ENCODE measurements around the gene TCAIM. TPM values are rescaled to one million over a fixed set of nuclear protein-coding genes. Genes with fewer than 3 reads are reported as not detected.
A peak's percentile ranks its signal among the peaks of the same experiment; 100 is the strongest.

The TCAIM gene
- 8.5 and 42.5 TPM in 2 replicates for total RNA-seq (2014; rRNA removed; shearing (Covaris generic); ENCODE audit: low replicate concordance)

GRCh38 chr3:44338010-44338827, at the start of gene TCAIM:
TCAIM (plus strand) TSS chr3:44338766; CDS start chr3:44354783, 16,017 bp downstream.
- H3K4me1 ChIP-seq (ENCODE audit: low read length) = peaks cover 39% of the 10 kb centered on the region
- peak within 1 kb of the TSS; percentile 87 for H3K27ac ChIP-seq (ENCODE audit: low read length)
- no peaks in the 10 kb centered on the region for H3K9me3 ChIP-seq (ENCODE audit: low read length)
- no peaks in the 10 kb centered on the region for H3K9me2 ChIP-seq (replicated peaks; ENCODE audit: insufficient read depth, low read length)
- peak within 1 kb of the TSS; percentile 93 for H2AFZ ChIP-seq (ENCODE audit: low read length)
- H3K4me2 ChIP-seq (ENCODE audit: low read depth, low read length, poor library complexity, severe bottlenecking) = peak within 1 kb of the TSS; percentile 99
- H3K4me3 ChIP-seq (ENCODE audit: low read length) = peak within 1 kb of the TSS; percentile 86
- peak; percentile 99 for DNase-seq
- no peaks in the 10 kb centered on the region for H3K36me3 ChIP-seq (ENCODE audit: insufficient read depth, low read length)
- H3K9ac ChIP-seq (ENCODE audit: low read length) = peak within 1 kb of the TSS; percentile 90
- H3K79me2 ChIP-seq (ENCODE audit: low read length) = peaks cover 34% of the 10 kb centered on the region
- H3K27me3 ChIP-seq (ENCODE audit: low read length) = no peaks in the 10 kb centered on the region
- no peaks in the 10 kb centered on the region for H4K20me1 ChIP-seq (ENCODE audit: insufficient read depth, low read depth, low read length)

- H3K79me2 ChIP-seq (ENCODE audit: low read length) = no peaks in the 10 kb centered on the region
- no peak overlapping the region for H3K27ac ChIP-seq (ENCODE audit: low read length)
- H2AFZ ChIP-seq (ENCODE audit: low read length) = no peak overlapping the region
- no peaks in the 10 kb centered on the region for H3K36me3 ChIP-seq (ENCODE audit: insufficient read depth, low read length)
- no peaks in the 10 kb centered on the region for H3K9me2 ChIP-seq (replicated peaks; ENCODE audit: insufficient read depth, low read length)
- H3K9me3 ChIP-seq (ENCODE audit: low read length) = no peaks in the 10 kb centered on the region
- no peak overlapping the region for H3K4me2 ChIP-seq (ENCODE audit: low read depth, low read length, poor library complexity, severe bottlenecking)
- no peaks in the 10 kb centered on the region for H4K20me1 ChIP-seq (ENCODE audit: insufficient read depth, low read depth, low read length)
- no peaks in the 10 kb centered on the region for H3K27me3 ChIP-seq (ENCODE audit: low read length)
- H3K9ac ChIP-seq (ENCODE audit: low read length) = no peak overlapping the region
- no peaks in the 10 kb centered on the region for H3K4me1 ChIP-seq (ENCODE audit: low read length)
- no peak for DNase-seq
- H3K4me3 ChIP-seq (ENCODE audit: low read length) = no peak overlapping the region
Observed at GRCh38 chr3:44289882-44290462, 48.6 kb upstream of the TCAIM start.

GRCh38 chr3:44292276-44292675, 46.3 kb upstream of the TCAIM start:
- H3K36me3 ChIP-seq (ENCODE audit: insufficient read depth, low read length) = no peaks in the 10 kb centered on the region
- no peak overlapping the region for H2AFZ ChIP-seq (ENCODE audit: low read length)

GRCh38 chr3:44292947-44293346, 45.6 kb upstream of the TCAIM start:
- H3K27me3 ChIP-seq (ENCODE audit: low read length) = no peaks in the 10 kb centered on the region; the same call in 1 of the 2 replicates
- no peaks in the 10 kb centered on the region for H3K9me3 ChIP-seq (ENCODE audit: low read length)
- no peak for DNase-seq
- H3K4me2 ChIP-seq (ENCODE audit: low read depth, low read length, poor library complexity, severe bottlenecking) = no peak overlapping the region
- H3K27ac ChIP-seq (ENCODE audit: low read length) = no peak overlapping the region
- H4K20me1 ChIP-seq (ENCODE audit: insufficient read depth, low read depth, low read length) = no peaks in the 10 kb centered on the region
- no peaks in the 10 kb centered on the region for H3K4me1 ChIP-seq (ENCODE audit: low read length)
- no peak overlapping the region for H2AFZ ChIP-seq (ENCODE audit: low read length)
- no peaks in the 10 kb centered on the region for H3K79me2 ChIP-seq (ENCODE audit: low read length)
- H3K9me2 ChIP-seq (replicated peaks; ENCODE audit: insufficient read depth, low read length) = no peaks in the 10 kb centered on the region
- H3K36me3 ChIP-seq (ENCODE audit: insufficient read depth, low read length) = no peaks in the 10 kb centered on the region
- H3K9ac ChIP-seq (ENCODE audit: low read length) = no peak overlapping the region
- no peak overlapping the region for H3K4me3 ChIP-seq (ENCODE audit: low read length)

More at GRCh38 chr3:44292276-44292675, 46.3 kb upstream of the TCAIM start:
- Histone ChIP-seq H3K9ac (ENCODE audit: low read length) (no peak overlapping the region), H3K79me2 (ENCODE audit: low read length) (no peaks in the 10 kb centered on the region), H3K9me2 (replicated peaks; ENCODE audit: insufficient read depth, low read length) (no peaks in the 10 kb centered on the region), H3K27me3 (ENCODE audit: low read length) (no peaks in the 10 kb centered on the region; the same call in 1 of the 2 replicates), H3K9me3 (ENCODE audit: low read length) (no peaks in the 10 kb centered on the region), H3K27ac (ENCODE audit: low read length) (no peak overlapping the region), H3K4me2 (ENCODE audit: low read depth, low read length, poor library complexity, severe bottlenecking) (no peak overlapping the region), H3K4me1 (ENCODE audit: low read length) (no peaks in the 10 kb centered on the region), H4K20me1 (ENCODE audit: insufficient read depth, low read depth, low read length) (no peaks in the 10 kb centered on the region), H3K4me3 (ENCODE audit: low read length) (no peak overlapping the region)
- DNase-seq = no peak

GRCh38 chr3:44297255-44297654, 41.3 kb upstream of the TCAIM start:
- Histone ChIP-seq H3K4me2 (ENCODE audit: low read depth, low read length, poor library complexity, severe bottlenecking) (no peak overlapping the region), H3K36me3 (ENCODE audit: insufficient read depth, low read length) (no peaks in the 10 kb centered on the region), H3K4me1 (ENCODE audit: low read length) (no peaks in the 10 kb centered on the region), H3K79me2 (ENCODE audit: low read length) (no peaks in the 10 kb centered on the region), H2AFZ (ENCODE audit: low read length) (no peak overlapping the region), H4K20me1 (ENCODE audit: insufficient read depth, low read depth, low read length) (no peaks in the 10 kb centered on the region), H3K9me3 (ENCODE audit: low read length) (no peaks in the 10 kb centered on the region), H3K4me3 (ENCODE audit: low read length) (no peak overlapping the region), H3K27me3 (ENCODE audit: low read length) (no peaks in the 10 kb centered on the region; the same call in 1 of the 2 replicates), H3K27ac (ENCODE audit: low read length) (no peak overlapping the region), H3K9ac (ENCODE audit: low read length) (no peak overlapping the region), H3K9me2 (replicated peaks; ENCODE audit: insufficient read depth, low read length) (no peaks in the 10 kb centered on the region)
- no peak for DNase-seq

GRCh38 chr3:44301746-44302145, 36.8 kb upstream of the TCAIM start:
- Histone ChIP-seq H2AFZ (ENCODE audit: low read length) (no peak overlapping the region), H3K9me3 (ENCODE audit: low read length) (no peaks in the 10 kb centered on the region), H3K36me3 (ENCODE audit: insufficient read depth, low read length) (no peaks in the 10 kb centered on the region), H3K9me2 (replicated peaks; ENCODE audit: insufficient read depth, low read length) (no peaks in the 10 kb centered on the region), H3K27ac (ENCODE audit: low read length) (no peak overlapping the region), H3K27me3 (ENCODE audit: low read length) (no peaks in the 10 kb centered on the region; the same call in 1 of the 2 replicates), H3K9ac (ENCODE audit: low read length) (no peak overlapping the region), H3K79me2 (ENCODE audit: low read length) (no peaks in the 10 kb centered on the region), H3K4me3 (ENCODE audit: low read length) (no peak overlapping the region), H4K20me1 (ENCODE audit: insufficient read depth, low read depth, low read length) (no peaks in the 10 kb centered on the region), H3K4me2 (ENCODE audit: low read depth, low read length, poor library complexity, severe bottlenecking) (no peak overlapping the region), H3K4me1 (ENCODE audit: low read length) (no peaks in the 10 kb centered on the region)
- no peak for DNase-seq

GRCh38 chr3:44309500-44309899, 29.1 kb upstream of the TCAIM start:
- Histone ChIP-seq H3K27ac (ENCODE audit: low read length) (no peak overlapping the region), H3K79me2 (ENCODE audit: low read length) (no peaks in the 10 kb centered on the region)
- DNase-seq = no peak

GRCh38 chr3:44318891-44319311, 19.7 kb upstream of the TCAIM start:
- Histone ChIP-seq H3K9ac (ENCODE audit: low read length) (no peak overlapping the region), H4K20me1 (ENCODE audit: insufficient read depth, low read depth, low read length) (no peaks in the 10 kb centered on the region), H3K27ac (ENCODE audit: low read length) (no peak overlapping the region), H3K4me3 (ENCODE audit: low read length) (no peak overlapping the region), H3K4me2 (ENCODE audit: low read depth, low read length, poor library complexity, severe bottlenecking) (no peak overlapping the region), H3K36me3 (ENCODE audit: insufficient read depth, low read length) (no peaks in the 10 kb centered on the region), H3K9me3 (ENCODE audit: low read length) (no peaks in the 10 kb centered on the region), H3K79me2 (ENCODE audit: low read length) (no peaks in the 10 kb centered on the region), H3K4me1 (ENCODE audit: low read length) (no peaks in the 10 kb centered on the region), H2AFZ (ENCODE audit: low read length) (no peak overlapping the region), H3K9me2 (replicated peaks; ENCODE audit: insufficient read depth, low read length) (no peaks in the 10 kb centered on the region), H3K27me3 (ENCODE audit: low read length) (no peaks in the 10 kb centered on the region)
- DNase-seq = no peak

More at GRCh38 chr3:44309500-44309899, 29.1 kb upstream of the TCAIM start:
- H4K20me1 ChIP-seq (ENCODE audit: insufficient read depth, low read depth, low read length) = no peaks in the 10 kb centered on the region
- H3K4me2 ChIP-seq (ENCODE audit: low read depth, low read length, poor library complexity, severe bottlenecking) = no peak overlapping the region
- H2AFZ ChIP-seq (ENCODE audit: low read length) = no peak overlapping the region
- no peaks in the 10 kb centered on the region for H3K9me2 ChIP-seq (replicated peaks; ENCODE audit: insufficient read depth, low read length)
- no peaks in the 10 kb centered on the region for H3K36me3 ChIP-seq (ENCODE audit: insufficient read depth, low read length)
- H3K4me1 ChIP-seq (ENCODE audit: low read length) = no peaks in the 10 kb centered on the region
- no peaks in the 10 kb centered on the region for H3K27me3 ChIP-seq (ENCODE audit: low read length)
- H3K4me3 ChIP-seq (ENCODE audit: low read length) = no peak overlapping the region
- no peak overlapping the region for H3K9ac ChIP-seq (ENCODE audit: low read length)
- no peaks in the 10 kb centered on the region for H3K9me3 ChIP-seq (ENCODE audit: low read length)

Data from Karpas-422 (cell line).